Mesodermal cell (in vitro differentiated cells): ENCODE data around the gene EXOSC1.
A peak's percentile ranks its signal among the peaks of the same experiment; 100 is the strongest.
"Not testable (repeated sequence)": the region's sequence is repeated elsewhere in the genome, so short reads cannot be mapped to it uniquely, and the experiment has no call there.

Experiments
- H3K27ac ChIP-seq: 2 replicates; pipeline ENCODE4 v1.7.0; 2013; ENCODE audit warnings: mild to moderate bottlenecking, low read depth, low read length, moderate library complexity; ENCODE audit not compliant: severe bottlenecking
- H3K36me3 ChIP-seq: 2 replicates; pipeline ENCODE4 v1.7.1; 2013; ENCODE audit warnings: mild to moderate bottlenecking, low read length, moderate library complexity; ENCODE audit not compliant: control insufficient read depth, insufficient read depth
- H3K4me1 ChIP-seq: one replicate; pipeline ENCODE4 v1.7.1; 2013; ENCODE audit warnings: mild to moderate bottlenecking, low read length; ENCODE audit not compliant: insufficient read depth, control insufficient read depth, poor library complexity, severe bottlenecking
- H3K4me3 ChIP-seq: 2 replicates; pipeline ENCODE4 v1.7.0; 2013; ENCODE audit warnings: low read length, control low read depth, mild to moderate bottlenecking; ENCODE audit not compliant: insufficient read depth, poor library complexity, severe bottlenecking; ENCODE audit errors: extremely low read depth
- H3K9me3 ChIP-seq: 2 replicates; pipeline ENCODE4 v1.7.1; 2013; ENCODE audit warnings: mild to moderate bottlenecking, low read length, moderate library complexity; ENCODE audit not compliant: control insufficient read depth
- WGBS, 2 experiments: methylation state at CpG; one replicate each; pipeline ENCODE4 v1.1.5; 2013; ENCODE audit warnings: missing lambda C conversion rate in 2 of 2; ENCODE audit not compliant: insufficient coverage in 2 of 2; 5-methylcytosine and 5-hydroxymethylcytosine counted together

Gene EXOSC1

DNA sequence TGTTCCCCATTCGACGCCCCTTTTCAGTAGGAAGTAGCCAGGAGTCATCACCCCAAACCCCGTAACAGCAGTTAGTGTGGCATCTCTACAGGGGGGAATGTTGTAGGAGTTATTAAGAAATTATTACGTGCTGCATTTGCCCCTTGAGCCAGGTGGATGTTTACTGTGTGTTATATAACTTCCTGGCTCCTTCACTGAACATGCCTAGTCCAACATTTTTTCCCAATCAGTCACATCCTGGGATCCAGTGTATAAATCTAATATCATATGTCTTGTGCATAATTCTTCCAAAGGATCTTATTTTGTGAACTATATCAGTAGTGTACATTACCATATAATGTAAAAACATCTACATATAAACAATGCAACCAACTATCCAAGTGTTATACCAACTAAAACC, 33.6 kb upstream of the EXOSC1 start:
- WGBS, 2 experiments: 92 to 100% methylated on average over 2 of the region's 4 CpGs

DNA sequence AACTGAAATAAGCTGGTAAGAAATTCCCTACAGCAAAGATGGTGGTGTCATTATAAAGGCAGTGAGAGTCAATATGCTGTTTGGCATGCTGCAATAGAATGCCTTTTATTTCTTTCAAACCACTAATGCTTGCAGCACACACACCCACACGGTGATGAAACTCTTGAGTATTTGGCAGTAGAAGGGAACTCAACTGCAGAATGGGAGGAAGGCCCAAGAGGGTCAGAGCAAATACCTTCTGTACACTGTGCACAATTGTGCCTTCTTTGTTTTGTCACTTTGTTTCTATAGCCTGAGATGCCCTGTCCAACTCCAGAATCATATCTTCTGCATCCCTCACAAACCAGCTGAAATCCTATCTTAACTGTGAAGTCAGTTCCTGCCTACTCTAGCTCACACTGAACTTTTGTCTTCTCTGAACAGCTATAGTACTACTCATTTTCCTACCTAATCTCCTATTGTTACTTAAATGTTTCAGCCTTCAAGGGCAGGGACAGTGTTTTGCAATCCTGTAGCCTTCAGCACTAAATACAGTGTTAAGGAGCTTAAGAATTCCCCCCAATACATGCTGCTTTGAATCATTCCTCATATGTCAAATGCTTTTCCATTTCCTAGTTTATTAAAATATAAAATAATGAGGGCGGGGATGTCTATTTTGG, 30.3 kb upstream of the EXOSC1 start:
- peaks cover 3% of the 10 kb centered on the region for H3K4me1 ChIP-seq
- H3K27ac ChIP-seq: no peak overlapping the region
- peaks cover 94% of the 10 kb centered on the region for H3K36me3 ChIP-seq
- no peaks in the 10 kb centered on the region for H3K9me3 ChIP-seq
- 85 to 100% methylated on average over 1 of the region's 2 CpGs for WGBS, 2 experiments
- no peak overlapping the region for H3K4me3 ChIP-seq

More for the DNA sequence above, 33.6 kb upstream of the EXOSC1 start:
- not testable (repeated sequence) for H3K27ac ChIP-seq, H3K9me3 ChIP-seq, H3K4me1 ChIP-seq, H3K4me3 ChIP-seq
- H3K36me3 ChIP-seq: peaks cover 90% of the 10 kb centered on the region

DNA sequence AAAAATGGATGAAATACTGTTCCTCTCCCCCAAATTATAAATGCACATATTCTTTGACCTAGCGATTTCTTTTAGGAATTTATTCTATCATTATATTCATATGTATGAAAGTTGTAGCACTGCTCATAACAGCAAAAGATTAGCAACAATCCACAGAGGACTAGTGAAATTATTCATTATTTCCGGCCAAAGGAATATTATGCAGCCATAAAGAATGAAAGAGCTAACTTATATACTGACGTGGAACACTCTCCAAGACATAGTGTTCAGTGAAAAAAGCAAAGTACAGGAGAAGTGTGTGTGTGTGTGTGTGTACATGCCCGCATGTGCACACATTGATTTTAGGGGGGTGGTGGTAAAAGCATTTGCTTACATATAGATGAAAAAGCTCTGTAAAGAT, 29.1 kb upstream of the EXOSC1 start:
- Histone ChIP-seq H3K27ac (no peak overlapping the region), H3K4me1 (no peaks in the 10 kb centered on the region), H3K36me3 (peaks cover 93% of the 10 kb centered on the region), H3K9me3 (no peaks in the 10 kb centered on the region), H3K4me3 (no peak overlapping the region)
- 100% methylated on average over 1 of the region's 4 CpGs; no CpG with 5 or more reads in 1 of the 2 experiments for WGBS, 2 experiments

DNA sequence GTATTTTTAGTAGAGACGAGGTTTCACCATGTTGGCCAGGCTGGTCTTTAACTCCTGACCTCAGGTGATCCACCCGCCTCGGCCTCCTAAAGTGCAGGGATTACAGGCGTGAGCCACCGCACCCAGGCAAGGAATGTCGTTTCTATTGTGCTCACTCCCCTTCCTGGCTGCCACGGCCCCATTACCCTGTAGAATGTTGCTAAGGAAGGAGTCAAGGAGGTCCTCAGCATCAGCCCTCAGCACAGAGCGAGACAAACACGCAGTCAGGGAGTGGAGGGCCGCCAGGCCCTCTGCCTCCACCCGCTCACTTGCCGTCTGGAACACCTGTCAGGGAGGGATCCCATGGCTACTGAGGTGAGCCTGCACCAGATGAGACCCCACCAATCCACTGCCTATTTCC, 23.0 kb upstream of the EXOSC1 start:
- not testable (repeated sequence) for H3K27ac ChIP-seq, H3K4me3 ChIP-seq, H3K9me3 ChIP-seq, H3K4me1 ChIP-seq
- WGBS, 2 experiments: 96 to 97% methylated on average over 12 of the region's 12 CpGs
- H3K36me3 ChIP-seq: peaks cover 94% of the 10 kb centered on the region

DNA sequence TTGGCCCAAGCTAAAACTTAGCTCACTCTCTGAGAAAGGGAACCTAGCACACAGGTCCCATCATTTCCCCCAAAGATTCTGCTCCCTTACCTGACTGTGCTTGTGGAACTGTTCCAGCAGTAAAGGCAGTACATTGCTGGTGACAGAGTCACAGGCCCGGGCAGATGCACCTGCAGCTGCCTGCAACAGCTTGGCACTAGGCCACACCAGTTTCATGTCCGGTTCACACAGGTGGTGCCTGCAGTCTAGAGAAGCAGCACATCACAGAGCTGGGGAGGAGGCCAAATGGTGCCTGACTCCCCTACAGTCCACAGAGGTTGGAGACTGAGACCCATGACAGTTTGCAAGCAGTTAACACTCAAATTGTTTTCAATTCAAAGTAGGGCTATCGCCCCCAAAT, 22.4 kb upstream of the EXOSC1 start:
- H3K9me3 ChIP-seq: no peaks in the 10 kb centered on the region
- WGBS, 2 experiments: 95 to 100% methylated on average over 2 to 3 of the region's 3 CpGs
- H3K4me1 ChIP-seq: no peaks in the 10 kb centered on the region
- peaks cover 94% of the 10 kb centered on the region for H3K36me3 ChIP-seq
- no peak overlapping the region for H3K27ac ChIP-seq
- no peak overlapping the region for H3K4me3 ChIP-seq

DNA sequence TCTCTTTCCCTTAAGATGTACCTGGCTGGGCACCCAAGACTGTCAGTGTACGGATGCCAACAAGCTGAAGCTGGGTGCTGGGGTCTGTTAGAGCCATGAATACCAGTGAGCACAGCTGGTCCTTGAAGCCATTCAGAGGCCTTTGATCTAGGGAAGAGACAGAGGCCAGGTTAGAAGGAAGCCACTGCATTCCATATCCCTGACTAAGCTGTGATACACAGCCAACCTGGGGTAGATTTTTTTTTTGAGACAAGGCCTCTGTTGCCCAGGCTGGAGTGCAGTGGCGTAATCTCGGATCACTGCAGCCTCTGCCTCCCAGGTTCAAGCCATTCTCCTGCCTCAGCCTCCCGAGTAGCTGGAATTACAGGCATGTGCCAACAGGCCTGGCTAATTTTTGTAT, 20.9 kb upstream of the EXOSC1 start:
- Histone ChIP-seq H3K9me3 (no peaks in the 10 kb centered on the region), H3K27ac (no peak overlapping the region), H3K36me3 (peaks cover 94% of the 10 kb centered on the region), H3K4me1 (no peaks in the 10 kb centered on the region), H3K4me3 (no peak overlapping the region)
- 89 to 100% methylated on average over 3 to 4 of the region's 4 CpGs for WGBS, 2 experiments

DNA sequence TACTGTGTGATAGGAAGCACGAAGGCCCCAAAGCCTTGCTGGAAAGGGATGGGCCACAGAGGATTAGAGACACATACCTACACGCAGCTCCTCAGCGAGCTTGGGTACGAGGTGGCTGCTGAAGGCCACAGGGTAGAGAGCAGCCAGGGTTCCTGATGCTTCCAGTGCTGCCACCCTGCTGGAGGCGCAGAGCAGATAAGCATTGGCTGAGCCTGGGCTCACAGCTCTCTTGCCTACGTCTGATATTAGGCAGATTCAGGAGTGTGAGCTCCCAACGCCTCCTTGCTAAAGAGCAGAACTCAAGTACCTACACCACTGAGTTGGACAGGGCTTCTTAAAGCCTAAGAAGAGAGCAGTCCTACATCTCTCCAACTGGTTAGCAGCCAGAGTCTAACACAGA, 20.2 kb upstream of the EXOSC1 start:
- Histone ChIP-seq H3K27ac (no peak overlapping the region), H3K4me3 (no peak overlapping the region), H3K4me1 (no peaks in the 10 kb centered on the region), H3K9me3 (no peaks in the 10 kb centered on the region), H3K36me3 (peaks cover 96% of the 10 kb centered on the region)
- 98% methylated on average over 6 to 7 of the region's 7 CpGs for WGBS, 2 experiments

DNA sequence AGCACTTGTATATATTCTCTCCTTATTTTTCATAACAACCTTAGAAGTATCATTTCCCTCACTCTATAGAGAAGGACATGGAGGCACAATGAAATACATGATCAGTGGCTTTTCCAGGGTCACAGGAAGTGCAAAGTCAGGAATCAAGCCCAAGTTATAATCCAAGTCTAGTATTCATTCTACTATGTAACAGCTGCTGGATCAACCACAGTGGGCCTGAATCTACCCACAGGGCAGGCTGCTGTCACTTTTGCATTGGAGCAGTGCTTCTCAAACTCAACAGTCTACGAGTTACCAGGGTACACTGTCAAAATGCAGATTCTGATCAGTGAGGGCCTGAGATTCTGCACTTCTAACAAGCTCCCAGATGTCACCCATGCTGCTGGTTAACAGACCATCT, 18.4 kb upstream of the EXOSC1 start:
- Histone ChIP-seq H3K27ac (peak overlapping the region; percentile 13), H3K36me3 (peaks cover 96% of the 10 kb centered on the region), H3K9me3 (no peaks in the 10 kb centered on the region), H3K4me1 (no peaks in the 10 kb centered on the region), H3K4me3 (no peak overlapping the region)
- 93% methylated on average over 1 of the region's 1 CpG for WGBS, 2 experiments

DNA sequence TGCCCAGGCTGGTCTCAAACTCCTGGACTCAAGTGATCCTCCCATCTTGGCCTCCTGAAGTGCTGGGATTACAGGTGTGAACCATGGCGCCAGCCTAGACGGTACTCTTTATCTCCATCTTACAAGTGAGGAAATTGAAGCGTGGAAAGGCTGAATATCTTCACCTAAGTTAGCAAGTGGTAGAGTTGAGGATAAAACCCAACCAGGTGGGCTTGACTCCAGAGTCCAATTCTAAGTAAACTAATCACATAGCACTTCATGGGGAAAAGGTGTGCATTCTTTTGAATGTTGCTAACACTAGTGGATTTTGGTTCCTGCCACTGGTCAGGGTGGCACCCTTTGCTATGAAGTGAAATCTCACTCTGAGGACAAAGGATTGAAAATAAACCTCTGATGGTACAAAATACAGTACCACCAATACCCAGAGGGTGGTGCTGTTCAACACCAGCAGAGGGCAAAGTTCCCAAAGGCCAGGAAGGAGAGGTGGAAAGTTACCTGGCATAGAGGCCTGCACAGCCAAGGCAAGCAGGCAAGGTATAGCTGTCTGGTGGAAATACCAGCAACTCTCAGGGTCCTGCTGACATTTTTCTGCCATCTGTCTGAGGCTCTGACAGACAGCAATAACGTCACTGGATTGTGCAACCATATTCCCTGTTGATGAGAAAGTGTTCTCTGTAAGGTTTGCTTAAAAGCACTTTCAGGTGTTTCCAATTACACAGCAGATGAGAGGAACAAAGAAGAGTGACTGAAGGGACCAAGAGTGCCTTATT, 17.7 kb upstream of the EXOSC1 start:
- Histone ChIP-seq H3K27ac (no peak overlapping the region), H3K9me3 (no peaks in the 10 kb centered on the region), H3K36me3 (peaks cover 96% of the 10 kb centered on the region), H3K4me1 (no peaks in the 10 kb centered on the region), H3K4me3 (no peak overlapping the region)
- WGBS, 2 experiments: 79 to 82% methylated on average over 1 of the region's 4 CpGs

DNA sequence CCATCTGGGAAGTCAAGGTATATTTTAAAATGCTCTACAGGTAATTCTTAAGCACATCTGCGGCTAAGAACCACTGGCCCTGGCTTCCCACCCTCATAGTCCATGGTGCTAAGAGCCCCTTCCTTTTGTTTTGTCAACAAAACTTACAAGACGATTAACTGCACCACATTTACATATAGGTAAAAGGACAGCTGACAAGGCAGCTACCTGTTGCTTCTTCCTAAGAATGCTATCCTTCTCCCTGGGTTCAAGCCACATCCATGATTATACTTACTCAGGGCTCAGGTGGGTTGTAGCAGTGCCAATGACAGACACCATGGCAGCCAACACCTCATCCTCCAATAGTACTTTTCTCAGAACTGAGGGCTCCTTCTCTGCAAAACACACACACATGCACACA, 16.5 kb upstream of the EXOSC1 start:
- Histone ChIP-seq H3K36me3 (peaks cover 96% of the 10 kb centered on the region), H3K4me1 (no peaks in the 10 kb centered on the region), H3K27ac (no peak overlapping the region), H3K4me3 (no peak overlapping the region), H3K9me3 (no peaks in the 10 kb centered on the region)
- 100% methylated on average over 2 of the region's 2 CpGs for WGBS, 2 experiments

DNA sequence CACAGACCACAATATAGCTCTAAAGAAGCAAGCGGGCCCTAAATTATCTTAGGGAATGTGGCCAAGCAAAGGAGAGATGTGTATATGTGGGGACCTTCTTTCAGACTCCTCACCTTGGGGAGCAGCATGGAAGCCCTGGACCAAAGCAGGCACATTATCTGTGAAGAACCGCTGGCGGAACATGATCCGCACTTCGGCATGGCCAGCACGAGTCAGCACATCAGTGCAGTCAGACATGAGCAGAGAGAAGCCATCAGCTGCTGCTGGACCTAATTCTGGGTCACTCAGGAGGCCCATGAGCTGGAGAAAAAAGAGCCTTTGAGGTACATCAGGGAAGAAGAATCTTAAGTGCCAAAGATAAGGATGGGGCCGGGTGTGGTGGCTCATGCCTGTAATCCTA, 14.1 kb upstream of the EXOSC1 start:
- WGBS, 2 experiments: 78 to 80% methylated on average over 6 of the region's 7 CpGs
- H3K36me3 ChIP-seq: peaks cover 99% of the 10 kb centered on the region

More for the DNA sequence above, 14.1 kb upstream of the EXOSC1 start:
- no peaks in the 10 kb centered on the region for H3K4me1 ChIP-seq
- H3K9me3 ChIP-seq: no peaks in the 10 kb centered on the region
- no peak overlapping the region for H3K27ac ChIP-seq
- H3K4me3 ChIP-seq: no peak overlapping the region
